GM21529 (cell line): ENCODE measurements around the gene GALNT18.

Experiments used
- ATAC-seq: cut with Tn5 transposase; IDR thresholded peaks from one replicate; pipeline ENCODE4 v1.9.1; 2021; ENCODE audit not compliant: unreplicated experiment

GALNT18 gene

GRCh38 chr11:11441091-11441490, 180.7 kb downstream of the GALNT18 start:
- ATAC-seq = no peak

GRCh38 chr11:11440144-11440543, 181.7 kb downstream of the GALNT18 start:
- no peak for ATAC-seq

GRCh38 chr11:11439591-11439990, 182.2 kb downstream of the GALNT18 start:
- no peak for ATAC-seq

- ATAC-seq = no peak
Observed at GRCh38 chr11:11436715-11437313, 185.0 kb downstream of the GALNT18 start.

- no peak for ATAC-seq
Observed at GRCh38 chr11:11435635-11436034, 186.2 kb downstream of the GALNT18 start.

GRCh38 chr11:11433960-11434359, 187.8 kb downstream of the GALNT18 start:
- ATAC-seq = no peak

GRCh38 chr11:11432621-11433319, 189.0 kb downstream of the GALNT18 start:
- no peak for ATAC-seq

- no peak for ATAC-seq
Observed at GRCh38 chr11:11430431-11430830, 191.4 kb downstream of the GALNT18 start.

- no peak for ATAC-seq
Observed at GRCh38 chr11:11428714-11429113, 193.1 kb downstream of the GALNT18 start.

GRCh38 chr11:11427542-11427941, 194.3 kb downstream of the GALNT18 start:
- ATAC-seq = no peak

- ATAC-seq = no peak
Observed at GRCh38 chr11:11427140-11427539, 194.7 kb downstream of the GALNT18 start.

GRCh38 chr11:11426226-11426952, 195.4 kb downstream of the GALNT18 start:
- no peak for ATAC-seq

GRCh38 chr11:11425806-11426205, 196.0 kb downstream of the GALNT18 start:
- ATAC-seq = no peak

GRCh38 chr11:11424688-11425087, 197.1 kb downstream of the GALNT18 start:
- ATAC-seq = no peak

GRCh38 chr11:11422411-11423128, 199.2 kb downstream of the GALNT18 start:
- no peak for ATAC-seq

GRCh38 chr11:11421509-11421908, 200.3 kb downstream of the GALNT18 start:
- no peak for ATAC-seq

GRCh38 chr11:11420899-11421285, 200.9 kb downstream of the GALNT18 start:
- no peak for ATAC-seq

GRCh38 chr11:11420191-11420898, 201.5 kb downstream of the GALNT18 start:
- ATAC-seq = no peak

- ATAC-seq = no peak
Observed at GRCh38 chr11:11419747-11420146, 202.1 kb downstream of the GALNT18 start.

- no peak for ATAC-seq
Observed at GRCh38 chr11:11416917-11417316, 204.9 kb downstream of the GALNT18 start.

GRCh38 chr11:11416502-11416901, 205.3 kb downstream of the GALNT18 start:
- ATAC-seq = no peak
